Kidney tubule cell (primary cell): ENCODE measurements around the gene SAMD14.

ENCODE experiments used
- DNase-seq: peaks from one replicate; pipeline ENCODE4 v3.0.0-alpha.2; 2018; ENCODE audit warnings: low spot score

SAMD14 gene

GRCh38 chr17:50147841-50148225 is 17.9 kb upstream of the SAMD14 start:
- DNase-seq, result peak; percentile 28

- DNase-seq, result no peak
Measured at GRCh38 chr17:50146927-50147665, 17.1 kb upstream of the SAMD14 start.

- DNase-seq, result no peak
Measured at GRCh38 chr17:50146230-50146926, 16.4 kb upstream of the SAMD14 start.

GRCh38 chr17:50145532-50146229 is 15.7 kb upstream of the SAMD14 start:
- no peak for DNase-seq

- no peak for DNase-seq
Measured at GRCh38 chr17:50144845-50145531, 15.0 kb upstream of the SAMD14 start.

GRCh38 chr17:50144355-50144754 is 14.4 kb upstream of the SAMD14 start:
- no peak for DNase-seq

- DNase-seq, result no peak
Measured at GRCh38 chr17:50143461-50144176, 13.7 kb upstream of the SAMD14 start.

GRCh38 chr17:50141745-50142110 is 11.8 kb upstream of the SAMD14 start:
- DNase-seq, result no peak

- DNase-seq, result no peak
Measured at GRCh38 chr17:50141026-50141744, 11.2 kb upstream of the SAMD14 start.

GRCh38 chr17:50139950-50140885 is 10.3 kb upstream of the SAMD14 start:
- DNase-seq, result peak; percentile 70

GRCh38 chr17:50139185-50139783 is 9.3 kb upstream of the SAMD14 start:
- no peak for DNase-seq

GRCh38 chr17:50137042-50137441 is 7.1 kb upstream of the SAMD14 start:
- DNase-seq, result no peak

- DNase-seq, result no peak
Measured at GRCh38 chr17:50136096-50136687, 6.2 kb upstream of the SAMD14 start.

- DNase-seq, result no peak
Measured at GRCh38 chr17:50135316-50136095, 5.5 kb upstream of the SAMD14 start.

GRCh38 chr17:50134206-50135110 is 4.5 kb upstream of the SAMD14 start:
- no peak for DNase-seq

- DNase-seq, result no peak
Measured at GRCh38 chr17:50133769-50134099, 3.8 kb upstream of the SAMD14 start.

- peak; percentile 65 for DNase-seq
Measured at GRCh38 chr17:50133028-50133768, 3.2 kb upstream of the SAMD14 start.
